Progenitor cell of endocrine pancreas (in vitro differentiated cells): Measurements from ENCODE around the gene UGDH. TPM values are rescaled to one million over a fixed set of nuclear protein-coding genes. Genes with fewer than 3 reads are reported as not detected.
"Not testable (repeated sequence)": the region's sequence is repeated elsewhere in the genome, so short reads cannot be mapped to it uniquely, and the experiment has no call there.

Source experiments
- DNase-seq: peaks from one replicate; pipeline ENCODE4 v3.0.0; 2021; ENCODE audit warnings: low spot score; ENCODE audit not compliant: unreplicated experiment
- H3K27ac Mint-ChIP-seq: 2 replicates; pipeline ENCODE4 v1.8.0; 2021; ENCODE audit warnings: mild to moderate bottlenecking, moderate library complexity, mixed read lengths
- H3K27me3 Mint-ChIP-seq: 2 replicates; pipeline ENCODE4 v1.8.0; 2021; ENCODE audit warnings: mixed read lengths
- H3K36me3 Mint-ChIP-seq: 2 replicates; pipeline ENCODE4 v1.8.0; 2022; ENCODE audit warnings: mixed read lengths; ENCODE audit not compliant: insufficient read depth
- H3K4me1 Mint-ChIP-seq: 2 replicates; pipeline ENCODE4 v1.8.0; 2021; ENCODE audit warnings: low read depth, mixed read lengths
- H3K4me3 Mint-ChIP-seq: 2 replicates; pipeline ENCODE4 v1.8.0; 2021; ENCODE audit warnings: low read depth, mild to moderate bottlenecking, moderate library complexity, mixed read lengths
- H3K9me3 Mint-ChIP-seq: 2 replicates; pipeline ENCODE4 v1.8.0; 2021; ENCODE audit warnings: low read depth, mixed read lengths
- CTCF ChIP-seq: fragments of 200-600 bp; sonication (generic); IDR thresholded peaks from one replicate; pipeline ENCODE4 v1.5.0; 2021; ENCODE audit warnings: antibody characterized with exemption, mild to moderate bottlenecking; ENCODE audit not compliant: unreplicated experiment
- total RNA-seq: library from RNA; stranded (reverse); gene quantifications from 2 replicates; pipeline ENCODE4 v1.2.1, GENCODE V29; 2021

UGDH gene
- total RNA-seq, 1 donor from 2014 or later = 607 TPM

GRCh38 chr4:39521253-39521919 is 5.9 kb downstream of the UGDH start:
- Mint-ChIP-seq H3K36me3 (peaks cover 22% of the 10 kb centered on the region), H3K27ac (peak overlapping the region; percentile 74), H3K4me3 (peak overlapping the region; percentile 70), H3K27me3 (no peaks in the 10 kb centered on the region), H3K4me1 (peaks cover 27% of the 10 kb centered on the region), H3K9me3 (no peaks in the 10 kb centered on the region)
- no peak for DNase-seq
- no peak for TF ChIP-seq CTCF

DNA sequence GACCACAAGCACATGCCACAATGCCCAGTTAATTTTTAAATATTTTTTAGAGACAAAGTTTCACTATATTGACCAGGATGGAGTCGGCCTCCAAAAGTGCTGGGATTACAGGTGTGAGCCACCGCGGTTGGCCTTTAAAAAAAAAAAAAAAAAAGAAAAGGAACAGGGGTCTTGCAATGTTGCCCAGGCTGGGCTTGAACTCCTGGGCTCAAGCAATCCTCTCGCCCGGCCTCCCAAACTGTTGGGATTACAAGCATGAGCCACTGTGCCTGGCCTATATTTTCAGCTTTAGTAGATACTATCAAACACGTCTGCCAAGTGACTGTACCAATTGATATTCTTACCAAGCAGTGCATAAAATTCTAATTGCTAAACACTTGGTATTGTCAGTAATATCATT is 8.8 kb downstream of the UGDH start:
- Mint-ChIP-seq H3K36me3 (peaks cover 19% of the 10 kb centered on the region), H3K27ac (no peak overlapping the region), H3K4me3 (no peak overlapping the region), H3K9me3 (no peaks in the 10 kb centered on the region), H3K27me3 (no peaks in the 10 kb centered on the region), H3K4me1 (peaks cover 23% of the 10 kb centered on the region)
- no peak for DNase-seq
- TF ChIP-seq CTCF = no peak

DNA sequence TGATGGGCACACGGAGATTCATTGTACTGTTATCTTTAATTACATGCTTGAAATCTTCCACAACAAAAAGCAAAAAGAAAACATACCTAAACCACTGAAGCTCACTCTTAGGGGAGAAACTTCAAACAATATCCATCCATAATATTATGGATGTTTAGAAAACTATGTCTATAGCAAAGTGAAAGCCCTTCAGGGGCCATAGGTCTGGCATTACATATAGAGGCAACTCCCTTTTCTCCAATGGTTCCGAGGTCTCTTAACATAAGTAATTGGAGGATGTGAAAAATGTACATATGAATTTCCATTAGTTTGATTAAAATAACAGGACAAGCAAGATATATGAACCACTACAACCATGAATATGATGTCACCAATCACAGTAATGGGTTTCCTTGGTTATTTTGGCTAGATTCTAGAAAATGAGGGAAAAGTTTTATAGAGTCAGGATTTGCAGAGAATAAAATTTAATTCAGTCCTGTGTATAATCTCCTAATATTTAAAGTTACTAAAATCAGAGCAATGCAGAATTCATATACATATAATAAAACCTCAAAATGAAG is 10.8 kb downstream of the UGDH start:
- no peak for DNase-seq
- H3K27ac Mint-ChIP-seq = peak overlapping the region; percentile 81
- peaks cover 10% of the 10 kb centered on the region for H3K4me1 Mint-ChIP-seq
- H3K36me3 Mint-ChIP-seq = peaks cover 23% of the 10 kb centered on the region
- no peak overlapping the region for H3K4me3 Mint-ChIP-seq
- no peaks in the 10 kb centered on the region for H3K9me3 Mint-ChIP-seq
- TF ChIP-seq CTCF = no peak
- H3K27me3 Mint-ChIP-seq = no peaks in the 10 kb centered on the region

DNA sequence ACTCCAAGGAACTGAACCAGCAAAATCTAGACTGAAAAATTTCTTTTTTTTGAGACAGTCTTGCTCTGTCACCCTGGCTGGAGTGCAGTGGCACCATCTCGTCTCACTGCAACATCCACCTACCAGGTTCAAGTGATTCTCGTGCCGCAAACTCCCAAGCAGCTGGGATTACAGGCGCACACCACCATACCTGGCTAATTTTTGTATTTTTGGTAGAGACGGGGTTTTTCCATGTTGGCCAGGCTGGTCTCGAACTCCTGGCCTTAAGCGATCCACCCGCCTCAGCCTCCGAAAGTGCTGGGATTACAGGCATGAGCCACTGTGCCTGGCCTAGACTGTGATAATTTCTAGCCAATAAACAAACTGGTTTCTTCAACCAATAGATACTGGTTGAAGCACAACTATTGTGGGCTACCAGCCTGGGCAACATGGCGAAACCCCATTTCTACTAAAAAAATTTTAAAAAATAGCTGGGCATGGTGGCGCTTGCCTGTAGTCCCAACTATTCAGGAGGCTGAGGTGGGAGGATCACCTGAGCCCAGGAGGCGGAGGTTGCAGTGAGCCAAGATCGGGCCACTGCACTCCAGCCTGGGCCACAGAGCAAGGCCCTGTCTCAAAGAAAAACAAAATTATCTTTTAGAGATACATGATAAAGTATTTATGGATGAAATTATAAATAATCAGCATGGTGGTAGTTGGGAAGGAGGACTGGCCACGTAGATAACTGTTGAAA is 11.4 kb downstream of the UGDH start:
- H3K9me3 Mint-ChIP-seq, H3K27me3 Mint-ChIP-seq, DNase-seq, H3K4me3 Mint-ChIP-seq, H3K4me1 Mint-ChIP-seq: not testable (repeated sequence)
- peak overlapping the region; percentile 81 for H3K27ac Mint-ChIP-seq
- H3K36me3 Mint-ChIP-seq = peaks cover 23% of the 10 kb centered on the region

GRCh38 chr4:39514888-39515401 is 12.3 kb downstream of the UGDH start:
- DNase-seq = no peak
- no peak overlapping the region for H3K4me3 Mint-ChIP-seq
- H3K9me3 Mint-ChIP-seq = no peaks in the 10 kb centered on the region
- H3K36me3 Mint-ChIP-seq = peaks cover 30% of the 10 kb centered on the region
- H3K27me3 Mint-ChIP-seq = no peaks in the 10 kb centered on the region
- peaks cover 9% of the 10 kb centered on the region for H3K4me1 Mint-ChIP-seq
- H3K27ac Mint-ChIP-seq = peak overlapping the region; percentile 97
- no peak for TF ChIP-seq CTCF

- H3K36me3 Mint-ChIP-seq = peaks cover 34% of the 10 kb centered on the region
- not testable (repeated sequence) for DNase-seq, H3K9me3 Mint-ChIP-seq, H3K4me3 Mint-ChIP-seq, H3K4me1 Mint-ChIP-seq, H3K27me3 Mint-ChIP-seq, H3K27ac Mint-ChIP-seq
Measured at GRCh38 chr4:39514266-39514665, 13.0 kb downstream of the UGDH start.
